PC-9 (cell line): Measurements from ENCODE around the gene PLAAT4.
"Not testable (repeated sequence)": the region's sequence is repeated elsewhere in the genome, so short reads cannot be mapped to it uniquely, and the experiment has no call there.

Source experiments
- CTCF ChIP-seq: fragments of 200-600 bp; sonication (generic); conservative IDR thresholded peaks from 2 replicates; pipeline ENCODE4 v1.6.1; 2017; ENCODE audit warnings: mixed run types, antibody characterized with exemption, mild to moderate bottlenecking, moderate library complexity
- EZH2 ChIP-seq: fragments of 200-600 bp; sonication (generic); IDR thresholded peaks from 2 replicates; pipeline ENCODE4 v1.8.0; 2017; ENCODE audit warnings: antibody characterized with exemption, low read depth

- TF ChIP-seq CTCF, EZH2: not testable (repeated sequence)
Observed at GRCh38 chr11:63528729-63529278, 7.8 kb upstream of the PLAAT4 start.
